Esophagus (tissue), 2 donors: ENCODE measurements around the gene TMEM92. TPM values are rescaled to one million over a fixed set of nuclear protein-coding genes. Genes with fewer than 3 reads are reported as not detected.

Source experiments
- H3K27ac ChIP-seq, 2 donors: one replicate each; pipeline ENCODE4 v1.5.1; 2013; ENCODE audit warnings: low read depth in 2 of 2, mild to moderate bottlenecking in 2 of 2, inconsistent platforms in 1 of 2, low read length in 1 of 2, moderate library complexity in 1 of 2
- H3K27me3 ChIP-seq, 2 donors: one replicate each; pipeline ENCODE4 v1.6.1; 2013; ENCODE audit warnings: low read length in 2 of 2, control low read depth in 1 of 2, mild to moderate bottlenecking in 1 of 2; ENCODE audit not compliant: insufficient read depth in 2 of 2, control insufficient read depth in 1 of 2
- H3K36me3 ChIP-seq, 2 donors: one replicate each; pipeline ENCODE4 v1.6.1; 2013; ENCODE audit warnings: low read length in 1 of 2; ENCODE audit not compliant: control insufficient read depth in 2 of 2, insufficient read depth in 2 of 2
- H3K4me1 ChIP-seq, 2 donors: one replicate each; pipeline ENCODE4 v1.6.1; 2013; ENCODE audit warnings: low read length in 1 of 2; ENCODE audit not compliant: control insufficient read depth in 2 of 2, insufficient read depth in 2 of 2
- H3K4me3 ChIP-seq, 2 donors: one replicate each; pipeline ENCODE4 v1.5.1; 2013; ENCODE audit warnings: low read length in 2 of 2, mild to moderate bottlenecking in 2 of 2, low read depth in 1 of 2, moderate library complexity in 1 of 2
- H3K9me3 ChIP-seq, 2 donors: one replicate each; pipeline ENCODE4 v1.6.1; 2013; ENCODE audit warnings: mild to moderate bottlenecking in 2 of 2, low read depth in 1 of 2, low read length in 1 of 2, moderate library complexity in 1 of 2; ENCODE audit not compliant: control insufficient read depth in 2 of 2, insufficient read depth in 1 of 2
- WGBS, 2 donors: extraction: QIAGEN DNeasy Blood & Tissue Kit; methylation state at CpG; one replicate each; pipeline ENCODE4 v1.1.7; 2013; 5-methylcytosine and 5-hydroxymethylcytosine counted together
- polyA plus RNA-seq, 2 donors: library from polyadenylated mRNA; stranded (reverse); fragments of 200-250 nt; gene quantifications; one replicate each; pipeline ENCODE4 v1.2.3, GENCODE V29; 2013
- donor health status: healthy with polysubstance abuse.
- donor health status: Bipolar disorder and iron deficiency.

The TMEM92 gene
- polyA plus RNA-seq, 2 donors, result 0.08 to 0.27 TPM

- Histone ChIP-seq H3K27ac (no peak overlapping the region), H3K4me3 (peak overlapping the region in 1 of 2 donors; percentile 57), H3K27me3 (no peaks in the 10 kb centered on the region), H3K9me3 (no peaks in the 10 kb centered on the region), H3K4me1 (no peaks in the 10 kb centered on the region), H3K36me3 (no peaks in the 10 kb centered on the region)
- 69 to 79% methylated on average over 8 of the region's 8 CpGs for WGBS, 2 donors
Observed at GRCh38 chr17:50273654-50274040, 619 bp upstream of the TMEM92 start.

DNA sequence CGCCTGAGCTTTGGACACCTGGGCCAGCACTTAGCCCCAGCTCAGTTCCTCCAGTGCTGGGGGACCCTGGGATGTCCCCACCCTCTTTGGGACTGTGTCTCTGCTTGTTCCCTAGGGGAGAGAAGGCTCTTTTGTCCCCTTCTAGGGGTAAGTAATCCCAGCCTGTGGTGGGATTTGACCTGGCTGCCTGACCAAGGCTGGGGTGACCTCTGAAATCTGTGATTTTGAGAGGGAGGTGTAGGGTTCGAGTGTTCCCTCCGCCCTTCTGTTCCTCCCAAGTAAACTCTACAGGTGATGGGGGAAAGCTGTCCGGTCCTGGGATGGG is 593 bp downstream of the TMEM92 start:
- Histone ChIP-seq H3K36me3 (no peaks in the 10 kb centered on the region), H3K27ac (no peak overlapping the region), H3K27me3 (no peaks in the 10 kb centered on the region), H3K4me3 (no peak overlapping the region), H3K4me1 (peaks cover 0 to 7% of the 10 kb centered on the region in 2 donors), H3K9me3 (no peaks in the 10 kb centered on the region)
- 79 to 84% methylated on average over 4 of the region's 4 CpGs for WGBS, 2 donors

- H3K36me3 ChIP-seq, result no peaks in the 10 kb centered on the region
- 53 to 64% methylated on average over 7 of the region's 7 CpGs for WGBS, 2 donors
- peaks cover 0 to 8% of the 10 kb centered on the region in 2 donors for H3K4me1 ChIP-seq
- H3K27me3 ChIP-seq, result no peaks in the 10 kb centered on the region
- H3K4me3 ChIP-seq, result no peak overlapping the region
- H3K27ac ChIP-seq, result no peak overlapping the region
- no peaks in the 10 kb centered on the region for H3K9me3 ChIP-seq
Observed at GRCh38 chr17:50275279-50275678, 1.0 kb downstream of the TMEM92 start.

GRCh38 chr17:50276588-50277356 is 2.5 kb downstream of the TMEM92 start:
- peaks cover 0 to 8% of the 10 kb centered on the region in 2 donors for H3K4me1 ChIP-seq
- H3K4me3 ChIP-seq, result no peak overlapping the region
- 27% methylated on average over 8 of the region's 8 CpGs for WGBS, 2 donors
- H3K27me3 ChIP-seq, result no peaks in the 10 kb centered on the region
- no peaks in the 10 kb centered on the region for H3K9me3 ChIP-seq
- H3K36me3 ChIP-seq, result no peaks in the 10 kb centered on the region
- no peak overlapping the region for H3K27ac ChIP-seq

DNA sequence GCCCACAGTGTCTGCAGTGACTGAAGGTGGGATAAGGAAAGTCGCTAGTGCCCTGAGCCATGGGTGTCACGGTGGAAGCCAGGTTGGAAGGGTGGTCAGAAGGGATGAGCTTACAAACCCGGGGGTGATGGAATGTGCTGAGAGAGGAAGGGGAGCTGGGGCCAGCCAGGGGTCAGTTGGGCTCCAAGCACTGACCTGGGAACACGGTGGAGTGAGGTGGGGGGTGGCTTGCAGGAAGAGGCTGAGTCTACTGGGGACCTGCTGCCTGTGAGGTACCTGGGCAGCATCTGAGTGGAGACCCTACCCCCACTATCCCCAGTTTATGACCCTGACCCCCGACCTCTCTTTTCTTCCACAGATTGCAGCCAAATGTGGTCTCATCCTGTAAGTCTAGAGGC is 3.1 kb downstream of the TMEM92 start:
- no peaks in the 10 kb centered on the region for H3K27me3 ChIP-seq
- no peaks in the 10 kb centered on the region for H3K36me3 ChIP-seq
- no peaks in the 10 kb centered on the region for H3K9me3 ChIP-seq
- WGBS, 2 donors, result 50 to 62% methylated on average over 4 to 5 of the region's 5 CpGs
- H3K27ac ChIP-seq, result no peak overlapping the region
- peaks cover 0 to 8% of the 10 kb centered on the region in 2 donors for H3K4me1 ChIP-seq
- no peak overlapping the region for H3K4me3 ChIP-seq

- Histone ChIP-seq H3K9me3 (peaks cover 0 to under 1% of the 10 kb centered on the region in 2 donors), H3K27ac (no peak overlapping the region), H3K36me3 (no peaks in the 10 kb centered on the region), H3K27me3 (no peaks in the 10 kb centered on the region), H3K4me1 (peaks cover 0 to 8% of the 10 kb centered on the region in 2 donors), H3K4me3 (no peak overlapping the region)
- WGBS, 2 donors, result 86 to 89% methylated on average over 14 of the region's 14 CpGs
Observed at GRCh38 chr17:50278526-50279180, 4.4 kb downstream of the TMEM92 start.

GRCh38 chr17:50279181-50279526 is 4.9 kb downstream of the TMEM92 start:
- Histone ChIP-seq H3K27me3 (no peaks in the 10 kb centered on the region), H3K27ac (no peak overlapping the region), H3K4me3 (no peak overlapping the region), H3K9me3 (peaks cover 0 to 3% of the 10 kb centered on the region in 2 donors), H3K4me1 (peaks cover 0 to 8% of the 10 kb centered on the region in 2 donors), H3K36me3 (no peaks in the 10 kb centered on the region)
- 42 to 43% methylated on average over 4 of the region's 4 CpGs for WGBS, 2 donors

- Histone ChIP-seq H3K9me3 (peaks cover 0 to 3% of the 10 kb centered on the region in 2 donors), H3K36me3 (no peaks in the 10 kb centered on the region), H3K27ac (no peak overlapping the region), H3K27me3 (no peaks in the 10 kb centered on the region), H3K4me1 (peaks cover 0 to 8% of the 10 kb centered on the region in 2 donors), H3K4me3 (no peak overlapping the region)
- WGBS, 2 donors, result 88 to 96% methylated on average over 7 of the region's 7 CpGs
Observed at GRCh38 chr17:50279639-50280038, 5.4 kb downstream of the TMEM92 start.

GRCh38 chr17:50280068-50280467 is 5.8 kb downstream of the TMEM92 start:
- WGBS, 2 donors, result 48 to 58% methylated on average over 8 of the region's 8 CpGs
- H3K27me3 ChIP-seq, result no peaks in the 10 kb centered on the region
- H3K27ac ChIP-seq, result no peak overlapping the region

More at GRCh38 chr17:50280068-50280467, 5.8 kb downstream of the TMEM92 start:
- H3K4me3 ChIP-seq, result no peak overlapping the region
- peaks cover 0 to 8% of the 10 kb centered on the region in 2 donors for H3K4me1 ChIP-seq
- no peaks in the 10 kb centered on the region for H3K36me3 ChIP-seq
- peaks cover 0 to 3% of the 10 kb centered on the region in 2 donors for H3K9me3 ChIP-seq
